ENCODE measurements around the gene HIPK4.
"Not testable (repeated sequence)": the region's sequence is repeated elsewhere in the genome, so short reads cannot be mapped to it uniquely, and the experiment has no call there.

HIPK4 gene

GRCh38 chr19:40418040-40418439 is 28.1 kb upstream of the HIPK4 start:
- no peak for DNase-seq

- no peak for DNase-seq
Measured at GRCh38 chr19:40417643-40417981, 27.6 kb upstream of the HIPK4 start.

GRCh38 chr19:40416918-40417642 is 27.1 kb upstream of the HIPK4 start:
- DNase-seq = no peak

- no peak for DNase-seq
Measured at GRCh38 chr19:40415768-40416167, 25.8 kb upstream of the HIPK4 start.

- no peak for DNase-seq
Measured at GRCh38 chr19:40414542-40415535, 24.9 kb upstream of the HIPK4 start.

GRCh38 chr19:40413291-40413845 is 23.4 kb upstream of the HIPK4 start, which contains the start of gene PRX:
Gene PRX (minus strand): TSS chr19:40413378. CDS start chr19:40407932, 5,446 bp downstream.
- no peak for DNase-seq

GRCh38 chr19:40412866-40413265 is 22.9 kb upstream of the HIPK4 start:
- DNase-seq = no peak

GRCh38 chr19:40411958-40412499 is 22.0 kb upstream of the HIPK4 start:
- no peak for DNase-seq

- no peak for DNase-seq
Measured at GRCh38 chr19:40411125-40411842, 21.3 kb upstream of the HIPK4 start.

GRCh38 chr19:40410030-40410389 is 20.0 kb upstream of the HIPK4 start:
- no peak for DNase-seq

GRCh38 chr19:40408598-40408925 is 18.6 kb upstream of the HIPK4 start:
- DNase-seq = not testable (repeated sequence)

- no peak for DNase-seq
Measured at GRCh38 chr19:40407714-40408597, 18.0 kb upstream of the HIPK4 start.

GRCh38 chr19:40403262-40403984 is 13.4 kb upstream of the HIPK4 start:
- peak in 36 of 51 donors; percentile 1 to 66 (median 30) for DNase-seq

- no peak for DNase-seq
Measured at GRCh38 chr19:40400559-40400958, 10.6 kb upstream of the HIPK4 start.

- DNase-seq = peak in 8 of 51 donors; percentile 1 to 40 (median 14)
Measured at GRCh38 chr19:40398417-40399131, 8.6 kb upstream of the HIPK4 start.

- no peak for DNase-seq
Measured at GRCh38 chr19:40397568-40397906, 7.6 kb upstream of the HIPK4 start.

- no peak for DNase-seq
Measured at GRCh38 chr19:40396886-40397567, 7.0 kb upstream of the HIPK4 start.

GRCh38 chr19:40395956-40396355 is 6.0 kb upstream of the HIPK4 start:
- no peak for DNase-seq

GRCh38 chr19:40394816-40395210 is 4.8 kb upstream of the HIPK4 start:
- DNase-seq = no peak
